Breast epithelium (tissue), 3 donors: Measurements from ENCODE around the gene NFIC.

Source experiments
- CTCF ChIP-seq, 3 donors: fragments of 450-650 bp; IDR thresholded peaks; one replicate each; pipeline ENCODE4 v1.5.1; 2016 to 2017; ENCODE audit warnings: antibody characterized with exemption in 3 of 3, mild to moderate bottlenecking in 3 of 3, moderate library complexity in 3 of 3
- POLR2A ChIP-seq: fragments of 450-650 bp; IDR thresholded peaks from one replicate; pipeline ENCODE4 v1.6.1; 2016; ENCODE audit warnings: antibody characterized with exemption, mild to moderate bottlenecking, moderate library complexity

- TF ChIP-seq CTCF (IDR thresholded peaks at IDR 0.05) (no peak), POLR2A (no peak)
Measured at GRCh38 chr19:3508771-3509535, 142.6 kb downstream of the NFIC start.
